Renal cortical epithelial cell (primary cell): Measurements from ENCODE around the gene AXIN2. TPM values are rescaled to one million over a fixed set of nuclear protein-coding genes. Genes with fewer than 3 reads are reported as not detected.
"Not testable (repeated sequence)": the region's sequence is repeated elsewhere in the genome, so short reads cannot be mapped to it uniquely, and the experiment has no call there.

ENCODE experiments used
- DNase-seq: peaks from one replicate; pipeline ENCODE4 v3.0.0-alpha.2; 2011; ENCODE audit warnings: low read depth
- total RNA-seq: library from RNA; depleted of rRNA; stranded (reverse); fragments of >200 nt; gene quantifications from 2 replicates; pipeline ENCODE4 v1.2.3, GENCODE V29; 2014

AXIN2 gene
- total RNA-seq, 1 donor from 2014 or later: 7.9 TPM

GRCh38 chr17:65536573-65537342, 24.7 kb downstream of the AXIN2 start:
- DNase-seq: no peak

- DNase-seq: no peak
Observed at GRCh38 chr17:65535777-65536572, 25.5 kb downstream of the AXIN2 start.

- no peak for DNase-seq
Observed at GRCh38 chr17:65533852-65534457, 27.5 kb downstream of the AXIN2 start.

GRCh38 chr17:65533056-65533745, 28.2 kb downstream of the AXIN2 start:
- no peak for DNase-seq

- DNase-seq: no peak
Observed at GRCh38 chr17:65532101-65532890, 29.2 kb downstream of the AXIN2 start.

GRCh38 chr17:65531256-65532100, 30.0 kb downstream of the AXIN2 start:
- no peak for DNase-seq

- DNase-seq: no peak
Observed at GRCh38 chr17:65530523-65531255, 30.8 kb downstream of the AXIN2 start.

GRCh38 chr17:65529761-65530522, 31.5 kb downstream of the AXIN2 start:
- no peak for DNase-seq

- no peak for DNase-seq
Observed at GRCh38 chr17:65529040-65529633, 32.3 kb downstream of the AXIN2 start.

- DNase-seq: no peak
Observed at GRCh38 chr17:65527857-65528591, 33.4 kb downstream of the AXIN2 start.

- no peak for DNase-seq
Observed at GRCh38 chr17:65527381-65527780, 34.1 kb downstream of the AXIN2 start.

- DNase-seq: not testable (repeated sequence)
Observed at GRCh38 chr17:65526854-65527253, 34.6 kb downstream of the AXIN2 start.

- DNase-seq: no peak
Observed at GRCh38 chr17:65523853-65524664, 37.4 kb downstream of the AXIN2 start.

- no peak for DNase-seq
Observed at GRCh38 chr17:65523411-65523810, 38.0 kb downstream of the AXIN2 start.

- DNase-seq: no peak
Observed at GRCh38 chr17:65522751-65523404, 38.6 kb downstream of the AXIN2 start.

- DNase-seq: no peak
Observed at GRCh38 chr17:65519462-65519861, 42.0 kb downstream of the AXIN2 start.
